Bone marrow (tissue), 2 donors: ENCODE results near the gene MAN1C1.
A peak's percentile ranks its signal among the peaks of the same experiment; 100 is the strongest.

Source experiments
- DNase-seq, 2 donors: peaks; one replicate each; lab custom pipeline; 2025; lab: John Stamatoyannopoulos, UW

The MAN1C1 gene

GRCh38 chr1:25616095-25616986 is at the start of gene MAN1C1:
Gene MAN1C1, plus strand, starts transcription at chr1:25616791. Its CDS starts 1,007 bp downstream, at chr1:25617798.
- peak; percentile 51 to 75 for DNase-seq

- no peak for DNase-seq
Observed at GRCh38 chr1:25567710-25568089, 48.9 kb upstream of the MAN1C1 start.

- no peak for DNase-seq
Observed at GRCh38 chr1:25568090-25568833, 48.3 kb upstream of the MAN1C1 start.

- DNase-seq, result no peak
Observed at GRCh38 chr1:25568834-25569596, 47.6 kb upstream of the MAN1C1 start.

- no peak for DNase-seq
Observed at GRCh38 chr1:25569597-25570396, 46.8 kb upstream of the MAN1C1 start.

- no peak for DNase-seq
Observed at GRCh38 chr1:25570798-25571521, 45.6 kb upstream of the MAN1C1 start.

- DNase-seq, result no peak
Observed at GRCh38 chr1:25571522-25571970, 45.0 kb upstream of the MAN1C1 start.

GRCh38 chr1:25572107-25572506 is 44.5 kb upstream of the MAN1C1 start:
- no peak for DNase-seq

GRCh38 chr1:25572708-25573590 is 43.6 kb upstream of the MAN1C1 start:
- DNase-seq, result no peak

- no peak for DNase-seq
Observed at GRCh38 chr1:25573591-25573930, 43.0 kb upstream of the MAN1C1 start.

GRCh38 chr1:25573961-25574360 is 42.6 kb upstream of the MAN1C1 start:
- DNase-seq, result no peak

- no peak for DNase-seq
Observed at GRCh38 chr1:25575191-25575590, 41.4 kb upstream of the MAN1C1 start.

- no peak for DNase-seq
Observed at GRCh38 chr1:25576459-25577133, 40.0 kb upstream of the MAN1C1 start.

- DNase-seq, result no peak
Observed at GRCh38 chr1:25577134-25577920, 39.3 kb upstream of the MAN1C1 start.

GRCh38 chr1:25579292-25580252 is 37.0 kb upstream of the MAN1C1 start:
- DNase-seq, result no peak

GRCh38 chr1:25580927-25581326 is 35.7 kb upstream of the MAN1C1 start:
- DNase-seq, result no peak

- no peak for DNase-seq
Observed at GRCh38 chr1:25581764-25582163, 34.8 kb upstream of the MAN1C1 start.
